ENCODE results near the gene FBXL17. TPM values are rescaled to one million over a fixed set of nuclear protein-coding genes. Genes with fewer than 3 reads are reported as not detected.

Gene FBXL17
- total RNA-seq, 4 donors from 2014 or later: 16.1 to 31.8 (median 18.8) TPM

GRCh38 chr5:108078345-108078744 lies 303.6 kb downstream of the FBXL17 start:
- DNase-seq (ENCODE audit: low spot score in 2 of 2): no peak
- no peak overlapping the region for H3K4me3 ChIP-seq (ENCODE audit: low read depth, poor library complexity, severe bottlenecking)
- no peak for TF ChIP-seq POLR2A (IDR thresholded peaks at IDR 0.05)
- TF ChIP-seq CTCF (IDR thresholded peaks at IDR 0.05): no peak
- 97 to 98% methylated on average over 3 of the region's 3 CpGs for WGBS, 2 donors
- intact Hi-C loops (cut with DNase I; ENCODE audit: low total_unique reads): no loop called here

- H3K4me3 ChIP-seq (ENCODE audit: low read depth, poor library complexity, severe bottlenecking): no peak overlapping the region
- WGBS, 2 donors: 98% methylated on average over 2 of the region's 2 CpGs
- intact Hi-C loops (cut with DNase I; ENCODE audit: low total_unique reads): no loop called here
- no peak for TF ChIP-seq CTCF (IDR thresholded peaks at IDR 0.05)
- TF ChIP-seq POLR2A (IDR thresholded peaks at IDR 0.05): no peak
- no peak for DNase-seq (ENCODE audit: low spot score in 2 of 2)
These were observed 307.3 kb downstream of the FBXL17 start for GRCh38 chr5:108074626-108075025.

DNA sequence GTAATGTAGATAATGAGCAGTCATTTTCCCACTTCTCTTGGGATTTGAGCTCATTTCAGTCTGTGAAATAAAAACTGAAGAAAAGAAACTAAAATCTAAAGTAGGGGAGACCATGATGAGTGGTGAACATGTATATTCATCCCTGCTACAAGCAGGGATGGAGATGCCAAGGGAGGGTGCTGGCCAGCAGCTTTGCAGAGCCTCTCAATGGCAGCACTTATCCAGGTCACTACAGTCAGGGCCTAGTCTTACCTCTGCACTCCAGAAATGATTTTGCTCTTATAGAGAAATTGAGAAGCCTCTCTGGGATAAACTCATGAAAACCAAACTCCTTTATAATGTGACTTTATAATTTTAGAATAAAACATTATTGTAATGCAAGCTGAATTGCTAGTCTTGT lies 317.6 kb downstream of the FBXL17 start:
- intact Hi-C loops (cut with DNase I; ENCODE audit: low total_unique reads): no loop called here
- TF ChIP-seq CTCF (IDR thresholded peaks at IDR 0.05) (no peak), POLR2A (IDR thresholded peaks at IDR 0.05) (no peak)
- DNase-seq (ENCODE audit: low spot score in 2 of 2): no peak
- no peak overlapping the region for H3K4me3 ChIP-seq (ENCODE audit: low read depth, poor library complexity, severe bottlenecking)

DNA sequence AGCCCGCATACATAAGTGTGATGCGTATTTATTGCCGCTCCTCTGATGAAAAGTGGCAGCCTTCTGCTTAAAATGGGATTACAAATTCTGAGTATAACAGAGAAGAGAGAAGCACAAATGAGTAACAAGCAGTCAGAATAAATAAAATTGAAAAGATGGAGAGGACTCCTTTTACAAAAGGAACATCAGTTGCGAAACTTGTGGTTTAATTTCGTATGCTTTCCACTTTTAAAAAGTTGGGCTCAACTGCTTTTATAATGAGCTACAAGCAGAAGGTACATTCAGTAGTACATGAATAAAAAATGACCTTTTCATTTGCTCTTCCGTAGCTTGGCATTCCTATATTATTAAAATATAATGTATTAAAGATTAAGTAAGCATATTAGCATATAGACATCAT lies 320.0 kb downstream of the FBXL17 start:
- no peak for DNase-seq (ENCODE audit: low spot score in 2 of 2)
- intact Hi-C loops (cut with DNase I; ENCODE audit: low total_unique reads): no loop called here
- no peak for TF ChIP-seq CTCF (IDR thresholded peaks at IDR 0.05)
- TF ChIP-seq POLR2A (IDR thresholded peaks at IDR 0.05): no peak
- H3K4me3 ChIP-seq (ENCODE audit: low read depth, poor library complexity, severe bottlenecking): no peak overlapping the region
- WGBS, 2 donors: 74 to 75% methylated on average over 6 of the region's 6 CpGs

GRCh38 chr5:108060340-108060739 lies 321.6 kb downstream of the FBXL17 start:
- no peak overlapping the region for H3K4me3 ChIP-seq (ENCODE audit: low read depth, poor library complexity, severe bottlenecking)
- DNase-seq (ENCODE audit: low spot score in 2 of 2): no peak
- intact Hi-C loops (cut with DNase I; ENCODE audit: low total_unique reads): no loop called here
- TF ChIP-seq POLR2A (IDR thresholded peaks at IDR 0.05): no peak
- TF ChIP-seq CTCF (IDR thresholded peaks at IDR 0.05): no peak

- TF ChIP-seq CTCF (IDR thresholded peaks at IDR 0.05): no peak
- no peak for TF ChIP-seq POLR2A (IDR thresholded peaks at IDR 0.05)
- no peak for DNase-seq (ENCODE audit: low spot score in 2 of 2)
- intact Hi-C loops (cut with DNase I; ENCODE audit: low total_unique reads): no loop called here
- no peak overlapping the region for H3K4me3 ChIP-seq (ENCODE audit: low read depth, poor library complexity, severe bottlenecking)
- 97 to 99% methylated on average over 3 of the region's 3 CpGs for WGBS, 2 donors
These were observed 322.6 kb downstream of the FBXL17 start for GRCh38 chr5:108059334-108059733.
